Vagina (tissue), 2 donors: ENCODE results near the gene OPRM1. TPM values are rescaled to one million over a fixed set of nuclear protein-coding genes. Genes with fewer than 3 reads are reported as not detected.
A peak's percentile ranks its signal among the peaks of the same experiment; 100 is the strongest.

Source experiments
- DNase-seq, 2 donors: peaks; one replicate each; pipeline ENCODE4 v3.0.0-alpha.2; 2017; ENCODE audit errors: extremely low spot score in 2 of 2
- H3K27ac ChIP-seq: fragments of 200-600 bp; sonication (generic); one replicate; pipeline ENCODE4 v1.5.1; 2019
- H3K27me3 ChIP-seq: fragments of 200-600 bp; sonication (generic); one replicate; pipeline ENCODE4 v1.5.1; 2019
- H3K36me3 ChIP-seq, 2 donors: fragments of 200-600 bp; sonication (generic); one replicate each; pipeline ENCODE4 v1.5.1; 2017 to 2019
- H3K4me1 ChIP-seq: fragments of 200-600 bp; sonication (generic); one replicate; pipeline ENCODE4 v1.5.1; 2019
- H3K4me3 ChIP-seq, 2 donors: fragments of 200-600 bp; sonication (generic); 1 replicate in 1 of 2; 2 replicates in 1 of 2; pipeline ENCODE4 v1.5.1; 2016 to 2019
- H3K9me3 ChIP-seq: fragments of 200-600 bp; sonication (generic); one replicate; pipeline ENCODE4 v1.5.1; 2019
- POLR2A ChIP-seq, 2 donors: fragments of 450-650 bp; IDR thresholded peaks; one replicate each; pipeline ENCODE4 v1.6.1; 2017; ENCODE audit warnings: antibody characterized with exemption in 2 of 2, mild to moderate bottlenecking in 2 of 2, moderate library complexity in 2 of 2
- POLR2AphosphoS5 ChIP-seq, 2 donors: sonication (generic); formaldehyde crosslinking; IDR thresholded peaks; one replicate each; pipeline ENCODE4 v1.9.0; 2017; ENCODE audit warnings: antibody characterized with exemption in 2 of 2, mild to moderate bottlenecking in 2 of 2, low read depth in 1 of 2; ENCODE audit not compliant: insufficient read depth in 1 of 2
- intact Hi-C: fragments of 100-400 bp; cut with DNase I; formaldehyde crosslinking; loops from one replicate; pipeline ENCODE4 v1.15.1; 2023
- total RNA-seq: library from RNA; depleted of rRNA; stranded (reverse); fragments of >200 nt; gene quantifications from one replicate; pipeline ENCODE4 v1.2.3, GENCODE V29; 2016
- TF ChIP-seq, protein P1 (sequence below), 3 experiments: fragments of 450-650 bp in 2 of 3; fragments of 200-600 bp in 1 of 3; sonication (generic) in 1 of 3; IDR thresholded peaks; one replicate each; pipeline ENCODE4 v1.5.1; 2017 to 2019; ENCODE audit warnings: antibody characterized with exemption in 3 of 3, mild to moderate bottlenecking in 2 of 3, moderate library complexity in 2 of 3

The OPRM1 gene
- total RNA-seq, 1 donor from 2014 or later: 0.98 TPM

DNA sequence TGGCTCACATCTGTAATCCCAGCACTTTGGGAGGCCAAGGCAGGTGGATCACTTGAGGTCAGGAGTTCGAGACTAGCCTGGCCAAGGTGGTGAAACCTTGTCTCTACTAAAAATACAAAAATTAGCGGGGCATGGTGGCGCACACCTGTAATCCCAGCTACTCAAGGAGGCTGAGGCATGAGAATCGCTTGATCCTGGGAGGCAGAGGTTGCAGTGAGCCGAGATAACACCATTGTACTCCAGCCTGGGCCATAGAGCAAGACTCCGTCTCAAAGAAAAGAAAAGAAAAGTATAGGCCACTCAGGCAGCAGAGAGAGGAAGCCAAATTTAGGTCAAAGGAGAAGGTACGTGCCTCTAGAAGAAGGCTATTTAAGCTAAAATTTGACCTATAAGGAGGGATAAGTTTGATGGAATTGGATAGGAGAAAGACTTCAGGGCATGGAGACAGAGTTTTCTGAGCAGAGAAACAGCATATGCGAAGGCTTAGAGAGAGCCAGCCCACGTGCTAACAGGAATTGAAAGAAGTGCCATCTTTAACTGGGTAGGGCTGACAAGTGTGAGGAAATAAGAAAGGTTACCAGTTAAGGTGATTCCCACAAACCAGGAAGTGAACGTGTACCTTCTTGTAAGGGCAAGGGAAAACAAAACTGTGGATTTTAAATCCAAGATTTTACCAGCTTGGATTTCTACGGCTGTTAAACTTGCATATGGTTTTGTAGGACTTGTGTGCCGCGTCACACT lies 203.7 kb downstream of the OPRM1 start:
- no peak overlapping the region for H3K27ac ChIP-seq
- H3K9me3 ChIP-seq: no peaks in the 10 kb centered on the region
- no peaks in the 10 kb centered on the region for H3K27me3 ChIP-seq
- no peaks in the 10 kb centered on the region for H3K36me3 ChIP-seq
- TF ChIP-seq, protein P1, sequence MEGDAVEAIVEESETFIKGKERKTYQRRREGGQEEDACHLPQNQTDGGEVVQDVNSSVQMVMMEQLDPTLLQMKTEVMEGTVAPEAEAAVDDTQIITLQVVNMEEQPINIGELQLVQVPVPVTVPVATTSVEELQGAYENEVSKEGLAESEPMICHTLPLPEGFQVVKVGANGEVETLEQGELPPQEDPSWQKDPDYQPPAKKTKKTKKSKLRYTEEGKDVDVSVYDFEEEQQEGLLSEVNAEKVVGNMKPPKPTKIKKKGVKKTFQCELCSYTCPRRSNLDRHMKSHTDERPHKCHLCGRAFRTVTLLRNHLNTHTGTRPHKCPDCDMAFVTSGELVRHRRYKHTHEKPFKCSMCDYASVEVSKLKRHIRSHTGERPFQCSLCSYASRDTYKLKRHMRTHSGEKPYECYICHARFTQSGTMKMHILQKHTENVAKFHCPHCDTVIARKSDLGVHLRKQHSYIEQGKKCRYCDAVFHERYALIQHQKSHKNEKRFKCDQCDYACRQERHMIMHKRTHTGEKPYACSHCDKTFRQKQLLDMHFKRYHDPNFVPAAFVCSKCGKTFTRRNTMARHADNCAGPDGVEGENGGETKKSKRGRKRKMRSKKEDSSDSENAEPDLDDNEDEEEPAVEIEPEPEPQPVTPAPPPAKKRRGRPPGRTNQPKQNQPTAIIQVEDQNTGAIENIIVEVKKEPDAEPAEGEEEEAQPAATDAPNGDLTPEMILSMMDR (IDR thresholded peaks at IDR 0.05): no peak
- TF ChIP-seq POLR2A (IDR thresholded peaks at IDR 0.05) (no peak), POLR2AphosphoS5 (IDR thresholded peaks at IDR 0.05; ENCODE audit: insufficient read depth in 1 of 2, low read depth in 1 of 2) (no peak)
- no peaks in the 10 kb centered on the region for H3K4me1 ChIP-seq
- H3K4me3 ChIP-seq: no peak overlapping the region
- no peak for DNase-seq
- intact Hi-C loops: no loop called here

DNA sequence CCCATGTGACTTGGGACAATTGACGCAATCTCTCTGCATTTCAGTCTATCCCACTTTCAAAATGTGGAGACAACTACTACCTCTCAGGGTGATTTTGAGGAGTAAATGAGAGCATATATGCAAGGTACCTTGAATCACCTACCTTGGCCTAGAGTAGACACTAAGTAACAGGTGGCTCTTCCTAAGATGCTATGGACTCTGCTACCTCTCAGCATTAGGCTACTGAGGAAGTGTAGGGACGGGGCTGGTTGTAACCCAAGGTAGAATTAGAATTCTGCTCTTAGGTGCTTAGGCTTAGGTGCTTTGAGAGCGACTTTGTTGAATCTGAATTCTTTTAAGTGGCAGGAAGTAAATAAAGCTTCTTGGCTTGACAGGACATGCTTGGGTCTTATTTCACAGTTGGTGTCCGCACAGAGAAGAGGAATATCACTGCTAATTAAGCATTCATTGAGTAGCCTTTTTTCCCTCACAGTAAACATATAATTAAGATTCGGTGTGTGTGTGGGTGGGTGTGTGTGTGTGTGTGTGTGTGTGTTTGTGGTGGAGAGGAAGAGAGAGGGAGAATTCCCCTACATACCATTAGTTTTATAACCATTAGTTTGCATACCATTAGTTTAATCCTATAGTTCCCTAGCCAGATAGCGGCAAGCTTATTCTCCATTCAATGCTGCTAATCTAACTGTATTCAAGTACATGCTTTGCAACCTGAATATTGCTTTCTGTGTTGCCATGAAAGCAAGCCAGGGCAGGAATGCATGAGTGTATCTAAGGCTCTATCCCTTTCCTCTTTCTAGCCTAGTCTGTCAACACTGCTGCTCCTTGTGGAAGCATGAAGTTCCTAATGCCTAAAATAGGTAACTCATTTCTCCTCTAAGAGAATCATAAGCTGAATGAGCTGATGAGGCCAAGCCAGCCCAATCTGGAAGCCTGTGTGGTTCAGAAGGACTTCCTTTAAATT lies 205.0 kb downstream of the OPRM1 start:
- no peak for DNase-seq
- no peaks in the 10 kb centered on the region for H3K36me3 ChIP-seq
- intact Hi-C loops: no loop called here
- H3K27me3 ChIP-seq: no peaks in the 10 kb centered on the region
- no peak overlapping the region for H3K4me3 ChIP-seq
- no peak overlapping the region for H3K27ac ChIP-seq
- H3K9me3 ChIP-seq: no peaks in the 10 kb centered on the region
- TF ChIP-seq, protein P1 (IDR thresholded peaks at IDR 0.05): no peak
- TF ChIP-seq POLR2A (IDR thresholded peaks at IDR 0.05) (no peak), POLR2AphosphoS5 (IDR thresholded peaks at IDR 0.05; ENCODE audit: insufficient read depth in 1 of 2, low read depth in 1 of 2) (no peak)
- H3K4me1 ChIP-seq: no peaks in the 10 kb centered on the region

DNA sequence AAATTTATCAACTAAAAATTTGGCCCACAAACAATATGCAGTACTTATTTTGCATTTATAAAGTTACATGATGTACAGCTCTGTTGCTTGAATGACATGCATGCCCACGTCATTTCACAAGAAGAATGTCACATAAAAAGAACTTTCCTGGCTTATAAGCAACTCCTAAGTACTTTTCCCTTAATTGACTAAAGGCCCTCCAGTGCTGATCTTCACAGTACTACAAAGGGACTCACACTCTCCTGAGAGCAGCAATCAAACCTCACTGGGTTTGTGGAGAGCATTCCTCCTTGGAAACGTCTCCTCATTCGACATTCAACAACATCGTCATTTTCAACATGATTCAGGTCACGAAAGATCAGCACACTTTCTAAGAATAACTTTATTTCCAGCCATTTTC lies 206.5 kb downstream of the OPRM1 start:
- Histone ChIP-seq H3K4me3 (peak overlapping the region in 1 of 2 donors; percentile 24), H3K27me3 (no peaks in the 10 kb centered on the region), H3K36me3 (no peaks in the 10 kb centered on the region), H3K4me1 (no peaks in the 10 kb centered on the region), H3K9me3 (no peaks in the 10 kb centered on the region), H3K27ac (no peak overlapping the region)
- TF ChIP-seq, protein P1 (IDR thresholded peaks at IDR 0.05): no peak
- intact Hi-C loops: no loop called here
- DNase-seq: no peak

DNA sequence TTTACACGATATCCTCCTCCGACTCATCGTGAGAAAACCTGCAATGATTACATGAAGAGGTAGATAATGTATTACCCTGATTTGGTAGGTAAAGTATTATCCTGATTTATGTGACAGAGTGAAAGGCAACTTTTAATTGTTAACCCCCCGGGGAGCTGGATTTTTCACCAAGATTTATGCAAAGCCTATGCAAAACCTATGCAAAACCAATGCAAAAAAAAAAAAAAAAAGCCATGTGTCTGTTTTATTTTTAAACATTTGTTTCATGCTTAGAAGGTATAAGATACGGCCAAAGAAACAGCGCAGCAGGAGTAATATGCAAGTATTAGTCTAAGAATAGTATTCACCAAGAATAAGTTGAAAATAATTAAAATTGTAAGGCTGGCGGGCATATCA lies 207.7 kb downstream of the OPRM1 start:
- peak overlapping the region; percentile 10 to 24 for H3K4me3 ChIP-seq

More for the DNA sequence above, 207.7 kb downstream of the OPRM1 start:
- Histone ChIP-seq H3K36me3 (no peaks in the 10 kb centered on the region), H3K9me3 (no peaks in the 10 kb centered on the region), H3K27me3 (no peaks in the 10 kb centered on the region), H3K4me1 (no peaks in the 10 kb centered on the region), H3K27ac (peak overlapping the region; percentile 26)
- TF ChIP-seq POLR2A (IDR thresholded peaks at IDR 0.05) (no peak), POLR2AphosphoS5 (IDR thresholded peaks at IDR 0.05; ENCODE audit: insufficient read depth in 1 of 2, low read depth in 1 of 2) (no peak)
- TF ChIP-seq, protein P1 (IDR thresholded peaks at IDR 0.05): no peak
- DNase-seq: no peak
- intact Hi-C loops: no loop called here
